Mesodermal cell (in vitro differentiated cells): ENCODE data around the gene GRK4.
"Not testable (repeated sequence)": the region's sequence is repeated elsewhere in the genome, so short reads cannot be mapped to it uniquely, and the experiment has no call there.

Experiments
- H3K27ac ChIP-seq: 2 replicates; pipeline ENCODE4 v1.7.0; 2013; ENCODE audit warnings: mild to moderate bottlenecking, low read depth, low read length, moderate library complexity; ENCODE audit not compliant: severe bottlenecking
- H3K36me3 ChIP-seq: 2 replicates; pipeline ENCODE4 v1.7.1; 2013; ENCODE audit warnings: mild to moderate bottlenecking, low read length, moderate library complexity; ENCODE audit not compliant: control insufficient read depth, insufficient read depth
- H3K4me1 ChIP-seq: one replicate; pipeline ENCODE4 v1.7.1; 2013; ENCODE audit warnings: mild to moderate bottlenecking, low read length; ENCODE audit not compliant: insufficient read depth, control insufficient read depth, poor library complexity, severe bottlenecking
- H3K4me3 ChIP-seq: 2 replicates; pipeline ENCODE4 v1.7.0; 2013; ENCODE audit warnings: low read length, control low read depth, mild to moderate bottlenecking; ENCODE audit not compliant: insufficient read depth, poor library complexity, severe bottlenecking; ENCODE audit errors: extremely low read depth
- H3K9me3 ChIP-seq: 2 replicates; pipeline ENCODE4 v1.7.1; 2013; ENCODE audit warnings: mild to moderate bottlenecking, low read length, moderate library complexity; ENCODE audit not compliant: control insufficient read depth
- WGBS, 2 experiments: methylation state at CpG; one replicate each; pipeline ENCODE4 v1.1.5; 2013; ENCODE audit warnings: missing lambda C conversion rate in 2 of 2; ENCODE audit not compliant: insufficient coverage in 2 of 2; 5-methylcytosine and 5-hydroxymethylcytosine counted together

The GRK4 gene

GRCh38 chr4:2965262-2965661 is 1.9 kb downstream of the GRK4 start:
- Histone ChIP-seq H3K9me3 (no peaks in the 10 kb centered on the region), H3K4me3 (no peak overlapping the region)

GRCh38 chr4:2968381-2968780 is 5.0 kb downstream of the GRK4 start:
- no peak overlapping the region for H3K4me3 ChIP-seq
- peaks cover 5% of the 10 kb centered on the region for H3K36me3 ChIP-seq
- H3K4me1 ChIP-seq = peaks cover 4% of the 10 kb centered on the region
- no peak overlapping the region for H3K27ac ChIP-seq
- H3K9me3 ChIP-seq = no peaks in the 10 kb centered on the region
- WGBS, 2 experiments = 75 to 86% methylated on average over 3 of the region's 3 CpGs

More at GRCh38 chr4:2965262-2965661, 1.9 kb downstream of the GRK4 start:
- Histone ChIP-seq H3K27ac (no peak overlapping the region), H3K36me3 (peaks cover 5% of the 10 kb centered on the region), H3K4me1 (peaks cover 4% of the 10 kb centered on the region)
- 91 to 95% methylated on average over 16 of the region's 16 CpGs for WGBS, 2 experiments

- WGBS, 2 experiments = 93 to 97% methylated on average over 2 to 3 of the region's 3 CpGs
- H3K4me1 ChIP-seq = peaks cover 4% of the 10 kb centered on the region
Measured at GRCh38 chr4:2971275-2971674, 7.9 kb downstream of the GRK4 start.

GRCh38 chr4:2977211-2978088 is 14.1 kb downstream of the GRK4 start:
- H3K27ac ChIP-seq = peak overlapping the region; percentile 88
- 82 to 85% methylated on average over 10 to 14 of the region's 14 CpGs for WGBS, 2 experiments

More at GRCh38 chr4:2971275-2971674, 7.9 kb downstream of the GRK4 start:
- H3K36me3 ChIP-seq = no peaks in the 10 kb centered on the region
- no peaks in the 10 kb centered on the region for H3K9me3 ChIP-seq
- no peak overlapping the region for H3K27ac ChIP-seq
- H3K4me3 ChIP-seq = no peak overlapping the region

GRCh38 chr4:2981256-2981819 is 18.0 kb downstream of the GRK4 start:
- WGBS, 2 experiments = 86 to 88% methylated on average over 4 of the region's 4 CpGs
- H3K27ac ChIP-seq = no peak overlapping the region
- no peak overlapping the region for H3K4me3 ChIP-seq

More at GRCh38 chr4:2977211-2978088, 14.1 kb downstream of the GRK4 start:
- Histone ChIP-seq H3K36me3 (no peaks in the 10 kb centered on the region), H3K9me3 (peaks cover 18% of the 10 kb centered on the region), H3K4me1 (peaks cover 11% of the 10 kb centered on the region), H3K4me3 (no peak overlapping the region)

GRCh38 chr4:2982012-2982411 is 18.6 kb downstream of the GRK4 start:
- H3K4me1 ChIP-seq = peaks cover 8% of the 10 kb centered on the region
- H3K36me3 ChIP-seq = no peaks in the 10 kb centered on the region
- peaks cover 18% of the 10 kb centered on the region for H3K9me3 ChIP-seq
- H3K4me3 ChIP-seq = no peak overlapping the region
- no peak overlapping the region for H3K27ac ChIP-seq
- WGBS, 2 experiments = 86 to 87% methylated on average over 4 of the region's 4 CpGs

More at GRCh38 chr4:2981256-2981819, 18.0 kb downstream of the GRK4 start:
- peaks cover 18% of the 10 kb centered on the region for H3K9me3 ChIP-seq
- peaks cover 11% of the 10 kb centered on the region for H3K4me1 ChIP-seq
- no peaks in the 10 kb centered on the region for H3K36me3 ChIP-seq

- not testable (repeated sequence) for H3K4me3 ChIP-seq, H3K36me3 ChIP-seq, H3K4me1 ChIP-seq, H3K27ac ChIP-seq
- peaks cover 18% of the 10 kb centered on the region for H3K9me3 ChIP-seq
- 69 to 92% methylated on average over 2 of the region's 7 CpGs for WGBS, 2 experiments
Measured at GRCh38 chr4:2983715-2984114, 20.3 kb downstream of the GRK4 start.

GRCh38 chr4:2991243-2991642 is 27.9 kb downstream of the GRK4 start:
- Histone ChIP-seq H3K4me1 (no peaks in the 10 kb centered on the region), H3K36me3 (no peaks in the 10 kb centered on the region), H3K9me3 (no peaks in the 10 kb centered on the region), H3K4me3 (no peak overlapping the region), H3K27ac (no peak overlapping the region)
- 81% methylated on average over 3 to 4 of the region's 4 CpGs for WGBS, 2 experiments

- Histone ChIP-seq H3K4me1 (no peaks in the 10 kb centered on the region), H3K27ac (no peak overlapping the region), H3K4me3 (no peak overlapping the region), H3K9me3 (no peaks in the 10 kb centered on the region), H3K36me3 (no peaks in the 10 kb centered on the region)
- 92 to 100% methylated on average over 1 to 4 of the region's 4 CpGs for WGBS, 2 experiments
Measured at GRCh38 chr4:2994917-2995316, 31.5 kb downstream of the GRK4 start.

- Histone ChIP-seq H3K27ac (no peak overlapping the region), H3K36me3 (no peaks in the 10 kb centered on the region), H3K4me1 (no peaks in the 10 kb centered on the region), H3K4me3 (no peak overlapping the region), H3K9me3 (no peaks in the 10 kb centered on the region)
- WGBS, 2 experiments = 87 to 94% methylated on average over 3 of the region's 4 CpGs
Measured at GRCh38 chr4:2995546-2996265, 32.3 kb downstream of the GRK4 start.
